ENCODE measurements around the gene ZNF566.

The ZNF566 gene

DNA sequence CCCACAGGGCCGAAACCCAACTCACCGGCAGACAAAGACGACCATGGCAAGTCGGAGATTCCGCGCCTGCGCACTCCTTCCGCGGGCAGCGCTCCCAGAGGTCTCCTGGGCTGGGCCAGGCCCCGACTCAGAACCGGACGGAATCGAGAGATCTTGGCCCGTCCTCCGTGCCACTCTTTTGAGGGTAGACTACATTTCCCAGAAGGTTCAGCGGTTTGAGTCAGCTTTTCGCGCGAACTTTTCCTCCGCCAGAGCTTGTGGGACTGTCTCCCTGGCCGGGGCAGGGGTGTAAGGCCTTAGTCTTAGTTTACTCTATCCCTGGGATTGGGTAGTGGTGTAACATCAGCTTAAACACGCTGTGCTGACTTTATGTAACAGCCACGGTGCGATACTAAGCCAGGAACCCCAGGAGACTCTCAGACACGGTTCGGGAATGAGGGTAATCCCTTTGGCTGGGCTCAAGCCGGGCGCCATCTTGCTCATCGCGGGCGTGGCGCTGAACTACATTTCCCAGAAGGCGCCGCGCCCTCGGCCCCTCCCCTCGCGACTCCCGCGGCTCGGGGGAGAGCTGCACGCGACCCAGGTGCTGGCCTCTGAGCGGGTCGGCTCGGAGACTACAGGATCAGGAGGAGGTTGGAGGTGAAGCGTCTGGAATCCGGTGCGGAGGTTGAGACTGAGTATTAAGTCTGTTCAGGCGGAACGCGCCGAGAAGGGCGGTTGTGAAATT, 39.0 kb upstream of the ZNF566 start, which contains the start of gene ZNF260 (continued):
- TF ChIP-seq ZNF404 (tag by site-specific recombination; IDR thresholded peaks at IDR 0.05) (0 out of 2 replicates have a peak, but pooled peaks have one; percentile 5), ZNF596 (tag by site-specific recombination; IDR thresholded peaks at IDR 0.05) (no peak), IKZF3 (tag by site-specific recombination; IDR thresholded peaks at IDR 0.05) (peak; percentile 94), ZNF585B (tag by site-specific recombination; IDR thresholded peaks at IDR 0.05) (no peak), ZNF76 (tag by site-specific recombination; IDR thresholded peaks at IDR 0.05; ENCODE audit: borderline replicate concordance, low read depth) (peak; percentile 99), ZNF785 (tag by site-specific recombination; IDR thresholded peaks at IDR 0.05) (no peak), FEZF1 (tag by site-specific recombination; IDR thresholded peaks at IDR 0.05) (no peak), ZNF768 (tag by site-specific recombination; IDR thresholded peaks at IDR 0.05) (no peak), ZNF302 (tag by site-specific recombination; IDR thresholded peaks at IDR 0.05; ENCODE audit: low read depth) (no peak), ZNF138 (tag by site-specific recombination; IDR thresholded peaks at IDR 0.05; ENCODE audit: borderline replicate concordance) (no peak), YY1 (tag by site-specific recombination; IDR thresholded peaks at IDR 0.05) (peak; percentile 99), ZNF792 (tag by site-specific recombination; IDR thresholded peaks at IDR 0.05) (no peak), KLF9 (tag by site-specific recombination; IDR thresholded peaks at IDR 0.05; ENCODE audit: low read depth) (peak; percentile 78), ZNF335 (tag by site-specific recombination; conservative IDR thresholded peaks at IDR 0.05) (peak; percentile 97), ZNF529 (tag by site-specific recombination; IDR thresholded peaks at IDR 0.05; ENCODE audit: insufficient replicate concordance) (no peak), KLF8 (tag by site-specific recombination; IDR thresholded peaks at IDR 0.05) (peak; percentile 97), ZNF266 (tag by site-specific recombination; IDR thresholded peaks at IDR 0.05; ENCODE audit: low read depth) (no peak), ZNF2 (tag by site-specific recombination; IDR thresholded peaks at IDR 0.05) (peak; percentile 96), ZNF24 (tag by site-specific recombination; IDR thresholded peaks at IDR 0.05) (peak; percentile 68; the same call in 1 of the 2 replicates), ZNF23 (tag by site-specific recombination; IDR thresholded peaks at IDR 0.05; ENCODE audit: borderline replicate concordance) (no peak), SALL2 (tag by site-specific recombination; IDR thresholded peaks at IDR 0.05; ENCODE audit: borderline replicate concordance) (no peak), ZNF37A (tag by site-specific recombination; IDR thresholded peaks at IDR 0.05) (no peak), PRDM1 (tag by site-specific recombination; IDR thresholded peaks at IDR 0.05) (no peak), ZNF600 (tag by site-specific recombination; IDR thresholded peaks at IDR 0.05) (0 out of 2 replicates have a peak, but pooled peaks have one; percentile 98)
- TF ChIP-seq, protein P1, sequence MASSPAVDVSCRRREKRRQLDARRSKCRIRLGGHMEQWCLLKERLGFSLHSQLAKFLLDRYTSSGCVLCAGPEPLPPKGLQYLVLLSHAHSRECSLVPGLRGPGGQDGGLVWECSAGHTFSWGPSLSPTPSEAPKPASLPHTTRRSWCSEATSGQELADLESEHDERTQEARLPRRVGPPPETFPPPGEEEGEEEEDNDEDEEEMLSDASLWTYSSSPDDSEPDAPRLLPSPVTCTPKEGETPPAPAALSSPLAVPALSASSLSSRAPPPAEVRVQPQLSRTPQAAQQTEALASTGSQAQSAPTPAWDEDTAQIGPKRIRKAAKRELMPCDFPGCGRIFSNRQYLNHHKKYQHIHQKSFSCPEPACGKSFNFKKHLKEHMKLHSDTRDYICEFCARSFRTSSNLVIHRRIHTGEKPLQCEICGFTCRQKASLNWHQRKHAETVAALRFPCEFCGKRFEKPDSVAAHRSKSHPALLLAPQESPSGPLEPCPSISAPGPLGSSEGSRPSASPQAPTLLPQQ (tag by site-specific recombination; IDR thresholded peaks at IDR 0.05), result peak; percentile 92
- TF ChIP-seq, protein P2, sequence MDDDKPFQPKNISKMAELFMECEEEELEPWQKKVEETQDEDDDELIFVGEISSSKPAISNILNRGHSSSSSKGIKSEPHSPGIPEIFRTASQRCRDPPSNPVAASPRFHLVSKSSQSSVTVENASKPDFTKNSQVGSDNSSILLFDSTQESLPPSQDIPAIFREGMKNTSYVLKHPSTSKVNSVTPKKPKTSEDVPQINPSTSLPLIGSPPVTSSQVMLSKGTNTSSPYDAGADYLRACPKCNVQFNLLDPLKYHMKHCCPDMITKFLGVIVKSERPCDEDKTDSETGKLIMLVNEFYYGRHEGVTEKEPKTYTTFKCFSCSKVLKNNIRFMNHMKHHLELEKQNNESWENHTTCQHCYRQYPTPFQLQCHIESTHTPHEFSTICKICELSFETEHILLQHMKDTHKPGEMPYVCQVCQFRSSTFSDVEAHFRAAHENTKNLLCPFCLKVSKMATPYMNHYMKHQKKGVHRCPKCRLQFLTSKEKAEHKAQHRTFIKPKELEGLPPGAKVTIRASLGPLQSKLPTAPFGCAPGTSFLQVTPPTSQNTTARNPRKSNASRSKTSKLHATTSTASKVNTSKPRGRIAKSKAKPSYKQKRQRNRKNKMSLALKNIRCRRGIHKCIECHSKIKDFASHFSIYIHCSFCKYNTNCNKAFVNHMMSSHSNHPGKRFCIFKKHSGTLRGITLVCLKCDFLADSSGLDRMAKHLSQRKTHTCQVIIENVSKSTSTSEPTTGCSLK (tag by site-specific recombination; IDR thresholded peaks at IDR 0.05), result no peak
- TF ChIP-seq, protein P3, sequence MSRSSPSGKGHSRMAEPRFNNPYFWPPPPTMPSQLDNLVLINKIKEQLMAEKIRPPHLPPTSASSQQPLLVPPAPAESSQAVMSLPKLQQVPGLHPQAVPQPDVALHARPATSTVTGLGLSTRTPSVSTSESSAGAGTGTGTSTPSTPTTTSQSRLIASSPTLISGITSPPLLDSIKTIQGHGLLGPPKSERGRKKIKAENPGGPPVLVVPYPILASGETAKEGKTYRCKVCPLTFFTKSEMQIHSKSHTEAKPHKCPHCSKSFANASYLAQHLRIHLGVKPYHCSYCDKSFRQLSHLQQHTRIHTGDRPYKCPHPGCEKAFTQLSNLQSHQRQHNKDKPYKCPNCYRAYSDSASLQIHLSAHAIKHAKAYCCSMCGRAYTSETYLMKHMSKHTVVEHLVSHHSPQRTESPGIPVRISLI (tag by site-specific recombination; IDR thresholded peaks at IDR 0.05), result no peak
- TF ChIP-seq, protein P4, sequence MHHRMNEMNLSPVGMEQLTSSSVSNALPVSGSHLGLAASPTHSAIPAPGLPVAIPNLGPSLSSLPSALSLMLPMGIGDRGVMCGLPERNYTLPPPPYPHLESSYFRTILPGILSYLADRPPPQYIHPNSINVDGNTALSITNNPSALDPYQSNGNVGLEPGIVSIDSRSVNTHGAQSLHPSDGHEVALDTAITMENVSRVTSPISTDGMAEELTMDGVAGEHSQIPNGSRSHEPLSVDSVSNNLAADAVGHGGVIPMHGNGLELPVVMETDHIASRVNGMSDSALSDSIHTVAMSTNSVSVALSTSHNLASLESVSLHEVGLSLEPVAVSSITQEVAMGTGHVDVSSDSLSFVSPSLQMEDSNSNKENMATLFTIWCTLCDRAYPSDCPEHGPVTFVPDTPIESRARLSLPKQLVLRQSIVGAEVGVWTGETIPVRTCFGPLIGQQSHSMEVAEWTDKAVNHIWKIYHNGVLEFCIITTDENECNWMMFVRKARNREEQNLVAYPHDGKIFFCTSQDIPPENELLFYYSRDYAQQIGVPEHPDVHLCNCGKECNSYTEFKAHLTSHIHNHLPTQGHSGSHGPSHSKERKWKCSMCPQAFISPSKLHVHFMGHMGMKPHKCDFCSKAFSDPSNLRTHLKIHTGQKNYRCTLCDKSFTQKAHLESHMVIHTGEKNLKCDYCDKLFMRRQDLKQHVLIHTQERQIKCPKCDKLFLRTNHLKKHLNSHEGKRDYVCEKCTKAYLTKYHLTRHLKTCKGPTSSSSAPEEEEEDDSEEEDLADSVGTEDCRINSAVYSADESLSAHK (tag by site-specific recombination; IDR thresholded peaks at IDR 0.05), result peak; percentile 56; the same call in 1 of the 2 replicates
- TF ChIP-seq, protein P5, sequence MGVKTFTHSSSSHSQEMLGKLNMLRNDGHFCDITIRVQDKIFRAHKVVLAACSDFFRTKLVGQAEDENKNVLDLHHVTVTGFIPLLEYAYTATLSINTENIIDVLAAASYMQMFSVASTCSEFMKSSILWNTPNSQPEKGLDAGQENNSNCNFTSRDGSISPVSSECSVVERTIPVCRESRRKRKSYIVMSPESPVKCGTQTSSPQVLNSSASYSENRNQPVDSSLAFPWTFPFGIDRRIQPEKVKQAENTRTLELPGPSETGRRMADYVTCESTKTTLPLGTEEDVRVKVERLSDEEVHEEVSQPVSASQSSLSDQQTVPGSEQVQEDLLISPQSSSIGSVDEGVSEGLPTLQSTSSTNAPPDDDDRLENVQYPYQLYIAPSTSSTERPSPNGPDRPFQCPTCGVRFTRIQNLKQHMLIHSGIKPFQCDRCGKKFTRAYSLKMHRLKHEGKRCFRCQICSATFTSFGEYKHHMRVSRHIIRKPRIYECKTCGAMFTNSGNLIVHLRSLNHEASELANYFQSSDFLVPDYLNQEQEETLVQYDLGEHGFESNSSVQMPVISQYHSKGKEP (tag by site-specific recombination; IDR thresholded peaks at IDR 0.05), result peak; percentile 70
- TF ChIP-seq, protein P6, sequence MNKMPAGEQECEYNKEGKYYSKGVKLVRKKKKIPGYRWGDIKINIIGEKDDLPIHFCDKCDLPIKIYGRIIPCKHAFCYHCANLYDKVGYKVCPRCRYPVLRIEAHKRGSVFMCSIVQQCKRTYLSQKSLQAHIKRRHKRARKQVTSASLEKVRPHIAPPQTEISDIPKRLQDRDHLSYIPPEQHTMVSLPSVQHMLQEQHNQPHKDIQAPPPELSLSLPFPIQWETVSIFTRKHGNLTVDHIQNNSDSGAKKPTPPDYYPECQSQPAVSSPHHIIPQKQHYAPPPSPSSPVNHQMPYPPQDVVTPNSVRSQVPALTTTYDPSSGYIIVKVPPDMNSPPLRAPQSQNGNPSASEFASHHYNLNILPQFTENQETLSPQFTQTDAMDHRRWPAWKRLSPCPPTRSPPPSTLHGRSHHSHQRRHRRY (tag by site-specific recombination; IDR thresholded peaks at IDR 0.05), result peak; percentile 33; the same call in 1 of the 2 replicates
